Peyer's patch (tissue), 4 donors: ENCODE data around the gene FNDC3B. TPM values are rescaled to one million over a fixed set of nuclear protein-coding genes. Genes with fewer than 3 reads are reported as not detected.

Source experiments
- DNase-seq, 3 donors: peaks; one replicate each; pipeline ENCODE4 v3.0.0-alpha.2; 2017 to 2019
- H3K27ac ChIP-seq, 4 donors: fragments of 200-600 bp; sonication (generic); one replicate each; pipeline ENCODE4 v1.5.1; 2016 to 2019
- H3K27me3 ChIP-seq, 2 donors: fragments of 200-600 bp; sonication (generic); one replicate each; pipeline ENCODE4 v1.5.1; 2019
- H3K36me3 ChIP-seq, 3 donors: fragments of 200-600 bp; sonication (generic); one replicate each; pipeline ENCODE4 v1.5.1; 2016 to 2019
- H3K4me1 ChIP-seq, 4 donors: fragments of 200-600 bp; sonication (generic); one replicate each; pipeline ENCODE4 v1.5.1; 2016 to 2019
- H3K4me3 ChIP-seq, 4 donors: fragments of 200-600 bp; sonication (generic); 1 replicate in 3 of 4; 2 replicates in 1 of 4; pipeline ENCODE4 v1.5.1; 2016 to 2019; ENCODE audit warnings: mild to moderate bottlenecking in 1 of 4
- H3K9me3 ChIP-seq, 4 donors: fragments of 200-600 bp; sonication (generic); one replicate each; pipeline ENCODE4 v1.5.1; 2016 to 2019; ENCODE audit warnings: mild to moderate bottlenecking in 1 of 4
- POLR2A ChIP-seq, 2 donors: fragments of 450-650 bp; IDR thresholded peaks; one replicate each; pipeline ENCODE4 v1.5.1; 2017; ENCODE audit warnings: antibody characterized with exemption in 2 of 2, mild to moderate bottlenecking in 2 of 2, moderate library complexity in 2 of 2
- total RNA-seq, 4 donors: library from RNA; depleted of rRNA; stranded (reverse); fragments of >200 nt; gene quantifications; one replicate each; pipeline ENCODE4 v1.1.0, GENCODE V29; 2016
- TF ChIP-seq, protein P1 (sequence below), 6 experiments: fragments of 450-650 bp in 4 of 6; fragments of 200-600 bp in 2 of 6; sonication (generic) in 1 of 6; IDR thresholded peaks; one replicate each; pipeline ENCODE4 v1.5.1; 2017 to 2019; ENCODE audit warnings: antibody characterized with exemption in 6 of 6, mild to moderate bottlenecking in 3 of 6, moderate library complexity in 1 of 6

FNDC3B gene
- total RNA-seq, 4 donors from 2014 or later, result 28.7 to 74.3 (median 54.6) TPM

DNA sequence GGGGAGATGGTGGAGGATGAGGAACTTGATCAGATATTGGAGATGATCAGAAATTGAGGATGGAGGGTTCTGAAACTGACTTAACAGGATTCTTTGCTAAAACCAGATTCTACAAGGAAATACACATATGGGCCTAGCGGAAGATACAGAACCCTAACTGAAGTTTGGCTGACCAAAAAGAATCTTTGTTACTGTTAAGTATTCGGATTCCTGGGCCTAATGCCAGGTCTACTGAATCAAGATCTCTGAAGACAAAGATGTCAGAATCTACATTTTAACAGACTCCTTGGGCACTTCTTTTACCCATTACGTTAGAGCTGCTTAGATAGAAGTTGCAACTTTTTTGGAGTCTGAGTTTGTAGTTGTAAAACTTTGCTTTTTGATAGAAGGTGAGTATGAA is 137.7 kb downstream of the FNDC3B start:
- TF ChIP-seq, protein P1, sequence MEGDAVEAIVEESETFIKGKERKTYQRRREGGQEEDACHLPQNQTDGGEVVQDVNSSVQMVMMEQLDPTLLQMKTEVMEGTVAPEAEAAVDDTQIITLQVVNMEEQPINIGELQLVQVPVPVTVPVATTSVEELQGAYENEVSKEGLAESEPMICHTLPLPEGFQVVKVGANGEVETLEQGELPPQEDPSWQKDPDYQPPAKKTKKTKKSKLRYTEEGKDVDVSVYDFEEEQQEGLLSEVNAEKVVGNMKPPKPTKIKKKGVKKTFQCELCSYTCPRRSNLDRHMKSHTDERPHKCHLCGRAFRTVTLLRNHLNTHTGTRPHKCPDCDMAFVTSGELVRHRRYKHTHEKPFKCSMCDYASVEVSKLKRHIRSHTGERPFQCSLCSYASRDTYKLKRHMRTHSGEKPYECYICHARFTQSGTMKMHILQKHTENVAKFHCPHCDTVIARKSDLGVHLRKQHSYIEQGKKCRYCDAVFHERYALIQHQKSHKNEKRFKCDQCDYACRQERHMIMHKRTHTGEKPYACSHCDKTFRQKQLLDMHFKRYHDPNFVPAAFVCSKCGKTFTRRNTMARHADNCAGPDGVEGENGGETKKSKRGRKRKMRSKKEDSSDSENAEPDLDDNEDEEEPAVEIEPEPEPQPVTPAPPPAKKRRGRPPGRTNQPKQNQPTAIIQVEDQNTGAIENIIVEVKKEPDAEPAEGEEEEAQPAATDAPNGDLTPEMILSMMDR (IDR thresholded peaks at IDR 0.05), result no peak
- TF ChIP-seq POLR2A (IDR thresholded peaks at IDR 0.05), result no peak
- H3K36me3 ChIP-seq, result no peaks in the 10 kb centered on the region
- H3K27me3 ChIP-seq, result no peaks in the 10 kb centered on the region
- no peaks in the 10 kb centered on the region for H3K9me3 ChIP-seq
- H3K4me1 ChIP-seq, result peaks cover 0 to 10% (median 0%) of the 10 kb centered on the region in 4 donors
- H3K4me3 ChIP-seq, result no peak overlapping the region
- H3K27ac ChIP-seq, result peak overlapping the region in 1 of 4 donors; percentile 26
- no peak for DNase-seq

DNA sequence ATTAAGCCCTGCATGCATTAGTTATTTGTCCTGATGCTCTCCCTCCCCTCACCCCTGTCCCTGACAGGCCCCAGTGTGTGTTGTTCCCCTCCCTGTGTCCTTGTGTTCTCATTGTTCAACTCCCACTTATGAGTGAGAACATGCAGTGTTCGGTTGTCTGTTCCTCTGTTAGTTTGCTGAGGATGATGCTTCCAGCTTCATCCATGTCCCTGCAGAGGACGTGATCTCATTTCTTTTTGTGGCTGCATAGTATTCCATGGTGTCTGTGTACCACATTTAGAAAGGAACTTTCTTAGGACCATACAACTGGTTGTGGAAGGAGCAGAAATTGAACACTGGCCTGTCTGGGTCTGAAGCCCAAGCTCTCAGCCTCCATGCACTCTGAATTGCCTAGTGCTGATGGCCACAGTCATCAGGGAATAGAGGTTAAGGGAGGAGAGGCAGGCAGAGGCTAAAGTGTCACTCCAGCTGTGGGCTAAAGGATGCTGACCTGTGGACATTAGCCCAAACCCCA is 138.5 kb downstream of the FNDC3B start:
- Histone ChIP-seq H3K4me3 (no peak overlapping the region), H3K4me1 (peaks cover 0 to 16% (median 0%) of the 10 kb centered on the region in 4 donors), H3K27ac (no peak overlapping the region), H3K27me3 (no peaks in the 10 kb centered on the region), H3K9me3 (no peaks in the 10 kb centered on the region), H3K36me3 (no peaks in the 10 kb centered on the region)
- TF ChIP-seq, protein P1 (IDR thresholded peaks at IDR 0.05), result no peak
- no peak for TF ChIP-seq POLR2A (IDR thresholded peaks at IDR 0.05)
- DNase-seq, result no peak

DNA sequence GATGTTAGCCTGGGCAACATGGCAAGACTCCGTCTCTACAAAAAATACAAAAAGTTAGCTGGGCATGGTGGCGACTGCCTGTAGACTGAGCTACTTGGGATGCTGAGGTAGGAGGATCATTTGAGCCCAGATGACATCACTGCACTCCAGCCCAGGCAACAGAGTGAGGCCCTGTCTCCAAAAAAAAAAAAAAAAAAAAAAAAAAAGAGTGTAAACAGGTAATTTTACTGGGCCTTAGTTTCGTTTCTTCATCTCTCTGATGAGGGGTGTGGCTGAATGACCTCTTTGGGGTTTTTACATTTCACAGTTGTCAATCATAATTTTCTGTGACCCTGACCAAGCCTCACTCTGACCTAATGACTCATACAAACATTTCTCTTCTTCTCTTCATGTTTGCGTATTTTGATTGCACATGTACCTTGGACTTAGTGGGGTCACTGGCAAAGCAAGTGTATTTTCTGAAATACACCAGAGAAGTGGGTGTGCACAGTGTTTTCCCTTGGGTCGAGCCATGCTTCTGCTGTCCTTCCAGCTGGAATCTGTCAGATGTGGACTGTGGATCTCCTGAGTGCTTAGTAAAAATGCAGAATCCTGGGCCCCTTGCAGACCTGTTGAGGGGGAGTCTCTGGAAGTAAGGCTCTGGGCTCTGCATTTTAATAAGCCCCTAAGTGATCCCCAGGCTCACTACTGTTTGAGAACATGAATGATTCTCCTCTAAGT is 140.5 kb downstream of the FNDC3B start:
- H3K27ac ChIP-seq, result peak overlapping the region in 1 of 4 donors; percentile 27
- H3K4me1 ChIP-seq, result peaks cover 0 to 16% (median 0%) of the 10 kb centered on the region in 4 donors

DNA sequence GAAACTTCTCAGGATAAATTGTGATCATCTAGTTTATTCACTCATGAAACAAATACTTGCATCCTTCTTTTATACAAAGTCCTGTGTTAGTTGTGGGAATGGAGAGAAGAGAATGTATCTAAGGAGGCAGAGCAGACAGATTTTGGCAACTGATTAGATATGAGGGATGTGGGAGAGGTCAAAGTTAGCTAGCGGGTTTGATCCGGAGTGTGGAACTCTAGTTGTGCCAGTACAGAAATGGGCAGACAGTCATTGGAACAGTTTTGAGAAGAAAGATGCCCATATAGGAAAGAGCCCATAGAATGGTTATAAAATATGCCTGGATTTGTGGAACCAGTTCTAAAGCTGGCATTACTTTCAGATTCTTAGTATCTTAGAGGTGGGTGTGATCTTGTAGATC is 141.1 kb downstream of the FNDC3B start:
- H3K4me1 ChIP-seq, result peaks cover 0 to 16% (median 0%) of the 10 kb centered on the region in 4 donors
- no peak for TF ChIP-seq POLR2A (IDR thresholded peaks at IDR 0.05)
- TF ChIP-seq, protein P1 (IDR thresholded peaks at IDR 0.05), result no peak

More for the DNA sequence above, 140.5 kb downstream of the FNDC3B start:
- TF ChIP-seq POLR2A (IDR thresholded peaks at IDR 0.05), result no peak
- TF ChIP-seq, protein P1 (IDR thresholded peaks at IDR 0.05), result no peak
- H3K4me3 ChIP-seq, result no peak overlapping the region
- H3K27me3 ChIP-seq, result no peaks in the 10 kb centered on the region
- no peaks in the 10 kb centered on the region for H3K36me3 ChIP-seq
- H3K9me3 ChIP-seq, result no peaks in the 10 kb centered on the region
- DNase-seq, result no peak

DNA sequence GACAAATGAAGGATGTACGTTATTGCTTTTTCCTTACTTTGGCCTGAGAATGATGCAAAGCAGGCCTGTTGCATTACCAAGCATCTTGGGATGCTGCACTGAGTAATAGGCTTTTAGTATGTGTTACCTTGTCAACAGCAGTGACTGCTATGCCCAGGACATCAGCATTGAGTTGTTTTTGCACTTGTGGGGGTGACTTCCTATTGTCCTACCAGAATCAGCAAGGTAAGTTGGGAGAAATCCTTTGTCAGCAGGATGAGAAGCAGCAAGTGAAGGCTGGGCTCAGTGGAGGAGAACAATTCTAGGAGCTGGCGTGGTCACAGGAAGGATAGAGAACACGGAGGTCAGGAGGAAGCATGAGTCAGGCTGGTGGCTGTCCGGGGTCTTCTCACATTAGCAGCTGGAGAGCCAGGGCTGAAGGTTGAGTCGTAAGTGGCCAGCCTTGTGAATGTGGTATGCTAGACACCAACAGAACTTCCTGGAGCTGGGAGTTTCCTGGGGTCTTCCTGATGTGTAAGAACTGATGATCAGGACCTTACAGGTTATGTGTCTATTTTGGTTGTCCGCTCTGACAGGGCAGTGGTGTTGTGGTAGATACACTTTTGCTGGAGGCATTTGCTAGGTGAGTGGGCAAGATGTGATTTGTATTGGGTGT is 142.7 kb downstream of the FNDC3B start:
- H3K27me3 ChIP-seq, result no peaks in the 10 kb centered on the region
- no peaks in the 10 kb centered on the region for H3K36me3 ChIP-seq
- peak overlapping the region in 1 of 4 donors; percentile 16 for H3K27ac ChIP-seq
- H3K4me3 ChIP-seq, result no peak overlapping the region
- TF ChIP-seq POLR2A (IDR thresholded peaks at IDR 0.05), result no peak
- TF ChIP-seq, protein P1 (IDR thresholded peaks at IDR 0.05), result no peak
- H3K4me1 ChIP-seq, result peaks cover 0 to 16% (median 0%) of the 10 kb centered on the region in 4 donors
- DNase-seq, result no peak
- no peaks in the 10 kb centered on the region for H3K9me3 ChIP-seq

More for the DNA sequence above, 141.1 kb downstream of the FNDC3B start:
- Histone ChIP-seq H3K4me3 (no peak overlapping the region), H3K27me3 (no peaks in the 10 kb centered on the region), H3K9me3 (no peaks in the 10 kb centered on the region), H3K36me3 (no peaks in the 10 kb centered on the region), H3K27ac (peak overlapping the region in 1 of 4 donors; percentile 27)
- DNase-seq, result no peak
